Skeletal muscle tissue (tissue), 4 donors: ENCODE results near the gene GAGE12J. TPM values are rescaled to one million over a fixed set of nuclear protein-coding genes. Genes with fewer than 3 reads are reported as not detected.
"Not testable (repeated sequence)": the region's sequence is repeated elsewhere in the genome, so short reads cannot be mapped to it uniquely, and the experiment has no call there.

Experiments
- H3K27ac ChIP-seq: one replicate; pipeline ENCODE4 v1.7.0; 2013; ENCODE audit warnings: mild to moderate bottlenecking, low read depth, low read length, inconsistent platforms
- H3K27me3 ChIP-seq, 3 donors: one replicate each; pipeline ENCODE4 v1.7.0; 2013; ENCODE audit warnings: low read length in 3 of 3; ENCODE audit not compliant: control insufficient read depth in 3 of 3, insufficient read depth in 3 of 3
- H3K36me3 ChIP-seq, 3 donors: one replicate each; pipeline ENCODE4 v1.7.0; 2013; ENCODE audit warnings: low read length in 3 of 3; ENCODE audit not compliant: control insufficient read depth in 3 of 3, insufficient read depth in 3 of 3
- H3K4me1 ChIP-seq, 3 donors: one replicate each; pipeline ENCODE4 v1.7.0; 2013; ENCODE audit warnings: low read length in 3 of 3, mild to moderate bottlenecking in 3 of 3; ENCODE audit not compliant: control insufficient read depth in 3 of 3, insufficient read depth in 3 of 3
- H3K4me3 ChIP-seq, 3 donors: one replicate each; pipeline ENCODE4 v1.7.0; 2013; ENCODE audit warnings: low read length in 3 of 3
- H3K9ac ChIP-seq, 3 donors: one replicate each; pipeline ENCODE4 v1.7.0; 2013; ENCODE audit warnings: low read length in 3 of 3, mild to moderate bottlenecking in 3 of 3, moderate library complexity in 2 of 3, low read depth in 1 of 3
- H3K9me3 ChIP-seq, 3 donors: one replicate each; pipeline ENCODE4 v1.7.0; 2013; ENCODE audit warnings: low read length in 3 of 3; ENCODE audit not compliant: control insufficient read depth in 3 of 3
- total RNA-seq: library from RNA; depleted of rRNA; stranded (reverse); fragments of >200 nt; gene quantifications from one replicate; pipeline ENCODE4 v1.2.3, GENCODE V29; 2014
- donor health status: Osteomylitis.

Gene GAGE12J, protein sequence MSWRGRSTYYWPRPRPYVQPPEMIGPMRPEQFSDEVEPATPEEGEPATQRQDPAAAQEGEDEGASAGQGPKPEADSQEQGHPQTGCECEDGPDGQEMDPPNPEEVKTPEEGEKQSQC
- total RNA-seq = not detected

DNA sequence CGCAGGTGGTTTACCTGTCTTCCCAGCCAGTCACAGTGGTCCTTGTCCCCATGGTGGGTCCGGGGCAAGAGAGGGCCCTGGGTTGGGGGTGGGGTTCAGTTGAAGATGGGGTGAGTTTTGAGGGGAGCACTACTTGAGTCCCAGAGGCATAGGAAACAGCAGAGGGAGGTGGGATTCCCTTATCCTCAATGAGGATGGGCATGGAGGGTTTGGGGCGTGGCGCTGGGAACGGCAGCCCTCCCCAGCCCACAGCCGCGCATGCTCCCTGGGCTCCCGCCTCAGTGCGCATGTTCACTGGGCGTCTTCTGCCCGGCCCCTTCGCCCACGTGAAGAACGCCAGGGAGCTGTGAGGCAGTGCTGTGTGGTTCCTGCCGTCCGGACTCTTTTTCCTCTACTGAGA lies at the start of gene GAGE12J:
TSS of gene GAGE12J (plus strand) at position 301 of the 400 bp plus-strand sequence. CDS start 1,157 bp downstream, outside the sequence.
- H3K9ac ChIP-seq, H3K27me3 ChIP-seq, H3K27ac ChIP-seq, H3K9me3 ChIP-seq, H3K4me3 ChIP-seq, H3K36me3 ChIP-seq, H3K4me1 ChIP-seq: not testable (repeated sequence)

DNA sequence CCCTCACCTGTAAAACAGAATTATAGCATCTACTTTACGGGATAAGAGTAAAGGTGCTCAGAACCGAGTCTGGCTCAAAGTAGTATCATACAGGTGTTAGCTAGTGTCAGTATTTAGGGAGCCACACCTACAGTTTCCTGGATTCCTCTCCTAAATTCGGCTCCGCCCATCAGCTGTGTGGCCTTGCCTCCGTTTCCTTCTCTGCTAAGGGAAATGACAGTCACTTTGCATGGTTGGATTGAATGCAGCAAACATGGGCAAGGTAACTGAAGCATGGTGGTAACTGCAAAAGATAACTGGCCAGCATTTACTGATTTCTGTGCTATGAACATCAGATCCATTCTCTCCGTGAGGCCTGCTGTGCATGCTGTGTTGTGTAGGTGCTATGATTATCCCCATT lies 49.4 kb upstream of the GAGE12J start:
- Histone ChIP-seq H3K4me1 (peaks cover 26 to 42% (median 37%) of the 10 kb centered on the region in 3 donors), H3K27ac (no peak overlapping the region), H3K4me3 (peak overlapping the region in 1 of 3 donors; percentile 17)

DNA sequence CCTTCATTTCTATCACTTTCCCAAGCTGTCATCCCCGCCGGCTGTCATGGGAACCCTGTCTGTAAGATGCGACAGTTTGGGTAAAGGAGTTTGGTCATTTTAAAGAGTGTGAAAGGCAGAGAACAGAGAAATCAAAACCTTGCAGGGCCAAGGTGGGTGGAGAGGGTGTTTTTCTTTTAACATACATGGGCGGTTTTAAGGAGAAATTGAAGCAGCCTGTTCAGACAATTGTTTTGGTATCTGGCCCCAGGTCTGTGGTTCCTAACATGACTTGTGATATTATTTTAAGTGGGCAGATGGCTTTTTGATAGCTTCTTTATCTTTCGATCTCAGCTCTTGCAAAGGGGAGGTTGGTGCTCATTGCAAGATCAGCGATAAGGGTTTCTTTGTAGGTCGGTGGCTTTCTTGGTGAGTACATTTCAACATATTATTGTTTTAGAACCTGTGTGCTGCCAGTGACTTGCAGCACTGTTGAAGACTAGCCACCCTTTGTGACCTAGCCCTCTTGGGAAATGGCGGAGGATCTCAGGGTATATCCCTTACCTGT lies 48.6 kb upstream of the GAGE12J start:
- Histone ChIP-seq H3K4me1 (peaks cover 34 to 49% (median 41%) of the 10 kb centered on the region in 3 donors), H3K27ac (no peak overlapping the region), H3K9ac (no peak overlapping the region), H3K27me3 (no peaks in the 10 kb centered on the region), H3K36me3 (no peaks in the 10 kb centered on the region), H3K9me3 (no peaks in the 10 kb centered on the region), H3K4me3 (no peak overlapping the region)

More for the DNA sequence above, 49.4 kb upstream of the GAGE12J start:
- Histone ChIP-seq H3K9ac (peak overlapping the region in 2 of 3 donors; percentile 14 to 25), H3K27me3 (no peaks in the 10 kb centered on the region), H3K36me3 (no peaks in the 10 kb centered on the region), H3K9me3 (no peaks in the 10 kb centered on the region)

GRCh38 chrX:49276207-49276606 lies 45.6 kb upstream of the GAGE12J start:
- Histone ChIP-seq H3K27ac (no peak overlapping the region), H3K4me1 (peaks cover 25 to 36% (median 30%) of the 10 kb centered on the region in 3 donors), H3K9ac (no peak overlapping the region), H3K36me3 (no peaks in the 10 kb centered on the region), H3K4me3 (no peak overlapping the region), H3K9me3 (no peaks in the 10 kb centered on the region), H3K27me3 (no peaks in the 10 kb centered on the region)

GRCh38 chrX:49276671-49277534 lies 44.9 kb upstream of the GAGE12J start:
- Histone ChIP-seq H3K36me3 (no peaks in the 10 kb centered on the region), H3K9ac (peak overlapping the region in 1 of 3 donors; percentile 33), H3K4me3 (no peak overlapping the region), H3K9me3 (no peaks in the 10 kb centered on the region), H3K27me3 (no peaks in the 10 kb centered on the region), H3K4me1 (peaks cover 21 to 30% (median 29%) of the 10 kb centered on the region in 3 donors), H3K27ac (no peak overlapping the region)

GRCh38 chrX:49277535-49277830 lies 44.4 kb upstream of the GAGE12J start:
- no peak overlapping the region for H3K27ac ChIP-seq
- H3K36me3 ChIP-seq = no peaks in the 10 kb centered on the region
- no peak overlapping the region for H3K4me3 ChIP-seq
- no peaks in the 10 kb centered on the region for H3K9me3 ChIP-seq
- H3K9ac ChIP-seq = no peak overlapping the region
- no peaks in the 10 kb centered on the region for H3K27me3 ChIP-seq
- H3K4me1 ChIP-seq = peaks cover 17 to 24% (median 24%) of the 10 kb centered on the region in 3 donors

GRCh38 chrX:49278081-49278480 lies 43.8 kb upstream of the GAGE12J start:
- no peak overlapping the region for H3K27ac ChIP-seq
- H3K9me3 ChIP-seq = no peaks in the 10 kb centered on the region
- H3K9ac ChIP-seq = no peak overlapping the region
- H3K27me3 ChIP-seq = no peaks in the 10 kb centered on the region
- peaks cover 15 to 22% (median 22%) of the 10 kb centered on the region in 3 donors for H3K4me1 ChIP-seq
- no peak overlapping the region for H3K4me3 ChIP-seq
- no peaks in the 10 kb centered on the region for H3K36me3 ChIP-seq

GRCh38 chrX:49282647-49283011 lies 39.2 kb upstream of the GAGE12J start:
- Histone ChIP-seq H3K9ac (no peak overlapping the region), H3K4me3 (no peak overlapping the region), H3K27ac (no peak overlapping the region), H3K4me1 (peaks cover 2 to 8% (median 6%) of the 10 kb centered on the region in 3 donors), H3K36me3 (peaks cover 0 to 3% (median 2%) of the 10 kb centered on the region in 3 donors), H3K9me3 (no peaks in the 10 kb centered on the region), H3K27me3 (no peaks in the 10 kb centered on the region)

DNA sequence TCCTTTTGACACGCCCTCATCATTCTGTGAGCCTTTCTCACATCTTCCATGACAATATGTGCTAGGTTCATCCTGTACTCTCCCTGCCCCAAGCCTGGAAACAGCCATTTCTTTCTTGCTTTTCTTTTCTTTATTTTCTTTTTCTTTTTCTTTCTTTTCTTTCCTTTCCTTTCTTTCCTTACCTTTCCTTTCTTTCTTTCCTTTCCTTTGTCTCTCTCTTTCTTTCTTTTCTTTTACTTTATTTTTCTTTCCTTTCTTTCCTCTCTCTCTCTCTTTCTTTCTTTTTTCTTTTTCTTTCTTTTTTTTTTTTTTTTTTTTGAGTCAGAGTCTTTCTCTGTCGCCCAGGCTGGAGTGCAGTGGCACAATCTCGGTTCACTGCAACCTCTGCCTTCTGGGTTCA lies 37.6 kb upstream of the GAGE12J start:
- Histone ChIP-seq H3K27me3 (no peaks in the 10 kb centered on the region), H3K27ac (no peak overlapping the region), H3K4me1 (no peaks in the 10 kb centered on the region), H3K36me3 (peaks cover 0 to 3% (median 2%) of the 10 kb centered on the region in 3 donors), H3K4me3 (no peak overlapping the region), H3K9ac (no peak overlapping the region), H3K9me3 (no peaks in the 10 kb centered on the region)

DNA sequence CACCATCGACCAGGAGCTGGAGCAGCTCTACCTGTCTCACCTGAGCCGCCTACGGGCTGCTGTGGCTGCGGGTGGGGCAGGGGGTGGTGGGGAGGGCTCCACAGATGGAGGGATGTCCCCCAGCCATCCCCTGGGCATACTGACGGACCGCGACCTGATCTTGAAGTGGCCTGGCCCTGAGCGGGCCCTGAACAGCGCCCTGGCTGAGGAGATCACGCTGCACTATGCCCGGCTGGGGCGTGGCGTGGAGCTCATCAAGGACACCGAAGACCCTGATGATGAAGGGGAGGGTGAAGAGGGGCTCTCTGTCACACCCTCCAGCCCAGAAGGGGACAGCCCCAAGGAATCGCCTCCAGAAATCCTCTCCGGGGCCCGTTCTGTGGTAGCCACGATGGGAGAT lies 35.7 kb upstream of the GAGE12J start:
- H3K36me3 ChIP-seq = peaks cover 0 to 3% (median 2%) of the 10 kb centered on the region in 3 donors
- no peak overlapping the region for H3K4me3 ChIP-seq
- no peaks in the 10 kb centered on the region for H3K4me1 ChIP-seq
- no peaks in the 10 kb centered on the region for H3K9me3 ChIP-seq
- no peak overlapping the region for H3K27ac ChIP-seq
- no peak overlapping the region for H3K9ac ChIP-seq
- peaks cover 0 to 1% (median 0%) of the 10 kb centered on the region in 3 donors for H3K27me3 ChIP-seq
